CD14-positive monocyte (primary cell): ENCODE measurements around the gene DYNC1I1. TPM values are rescaled to one million over a fixed set of nuclear protein-coding genes. Genes with fewer than 3 reads are reported as not detected.

Experiments
- DNase-seq, 3 donors: peaks; one replicate each; pipeline ENCODE4 v3.0.0-alpha.2; 2011 to 2022
- H2AFZ ChIP-seq: 2 replicates; pipeline ENCODE4 v1.6.0; 2012; ENCODE audit warnings: mild to moderate bottlenecking, low read depth, low read length, inconsistent platforms; ENCODE audit not compliant: insufficient read depth, poor library complexity, severe bottlenecking
- H3K27ac ChIP-seq, 2 donors: 1 replicate in 1 of 2; 2 replicates in 1 of 2; pipeline ENCODE4 v1.5.1; 2012 to 2013; ENCODE audit warnings: low read length in 2 of 2, control low read depth in 1 of 2, inconsistent platforms in 1 of 2, low read depth in 1 of 2, mild to moderate bottlenecking in 1 of 2
- H3K27me3 ChIP-seq, 2 donors: one replicate each; pipeline versions ENCODE4 v1.6.0 to v1.6.1; 2011 to 2013; ENCODE audit warnings: low read length in 2 of 2; ENCODE audit not compliant: control insufficient read depth in 2 of 2, insufficient read depth in 2 of 2
- H3K36me3 ChIP-seq, 2 donors: replicated peaks in 1 of 2; 1 replicate in 1 of 2; 2 replicates in 1 of 2; pipeline versions ENCODE4 v1.5.1 to v1.6.1; 2012 to 2013; ENCODE audit warnings: low read length in 2 of 2, control low read depth in 1 of 2, inconsistent platforms in 1 of 2, mild to moderate bottlenecking in 1 of 2; ENCODE audit not compliant: insufficient read depth in 2 of 2, control insufficient read depth in 1 of 2
- H3K4me1 ChIP-seq, 2 donors: 1 replicate in 1 of 2; 2 replicates in 1 of 2; pipeline versions ENCODE4 v1.5.1 to v1.6.1; 2012 to 2013; ENCODE audit warnings: low read length in 2 of 2, control low read depth in 1 of 2, inconsistent platforms in 1 of 2, mild to moderate bottlenecking in 1 of 2, moderate library complexity in 1 of 2; ENCODE audit not compliant: insufficient read depth in 2 of 2, control insufficient read depth in 1 of 2
- H3K4me2 ChIP-seq: replicated peaks from 2 replicates; pipeline ENCODE3; 2012; ENCODE audit warnings: low read length, moderate library complexity, mild to moderate bottlenecking; ENCODE audit not compliant: poor library complexity, severe bottlenecking; ENCODE audit errors: extremely low read depth
- H3K4me3 ChIP-seq, 3 experiments: fragments of 200-600 bp in 1 of 3; sonication (generic) in 1 of 3; replicated peaks in 1 of 3; 1 replicate in 2 of 3; 2 replicates in 1 of 3; pipeline ENCODE4 v1.5.1; 2011 to 2013; ENCODE audit warnings: low read length in 3 of 3, mild to moderate bottlenecking in 3 of 3, control low read depth in 2 of 3, low read depth in 2 of 3, inconsistent platforms in 1 of 3, moderate library complexity in 1 of 3
- H3K79me2 ChIP-seq: 2 replicates; pipeline ENCODE4 v1.6.0; 2012; ENCODE audit warnings: mild to moderate bottlenecking, control low read depth, inconsistent platforms, low read length, moderate library complexity; ENCODE audit not compliant: insufficient read depth
- H3K9ac ChIP-seq: 2 replicates; pipeline ENCODE4 v1.6.0; 2017; ENCODE audit warnings: low read length, mild to moderate bottlenecking; ENCODE audit not compliant: insufficient read depth, poor library complexity, severe bottlenecking
- H3K9me3 ChIP-seq, 2 donors: replicated peaks in 1 of 2; 1 replicate in 1 of 2; 2 replicates in 1 of 2; pipeline versions ENCODE4 v1.5.1 to v1.6.1; 2012 to 2013; ENCODE audit warnings: low read length in 2 of 2, control low read depth in 1 of 2; ENCODE audit not compliant: control insufficient read depth in 1 of 2, insufficient read depth in 1 of 2
- H4K20me1 ChIP-seq: 2 replicates; pipeline ENCODE4 v1.6.0; 2012; ENCODE audit warnings: mild to moderate bottlenecking, low read length, control low read depth, moderate library complexity; ENCODE audit not compliant: insufficient read depth
- H3K27ac Mint-ChIP-seq, 7 donors: one replicate each; pipeline ENCODE4 v1.8.0; 2020; ENCODE audit warnings: mild to moderate bottlenecking in 7 of 7, mixed read lengths in 7 of 7, moderate library complexity in 6 of 7, inconsistent platforms in 2 of 7
- H3K27me3 Mint-ChIP-seq, 3 donors: one replicate each; pipeline ENCODE4 v1.8.0; 2021 to 2022; ENCODE audit warnings: low read depth in 3 of 3, mild to moderate bottlenecking in 3 of 3, mixed read lengths in 3 of 3, moderate library complexity in 3 of 3, inconsistent platforms in 1 of 3
- H3K36me3 Mint-ChIP-seq, 2 donors: one replicate each; pipeline ENCODE4 v1.8.0; 2020; ENCODE audit warnings: mixed read lengths in 2 of 2, inconsistent platforms in 1 of 2, mild to moderate bottlenecking in 1 of 2
- H3K4me1 Mint-ChIP-seq: one replicate; pipeline ENCODE4 v1.8.0; 2020; ENCODE audit warnings: mild to moderate bottlenecking, mixed read lengths
- H3K4me3 Mint-ChIP-seq, 2 donors: one replicate each; pipeline ENCODE4 v1.8.0; 2020; ENCODE audit warnings: mild to moderate bottlenecking in 2 of 2, mixed read lengths in 2 of 2, moderate library complexity in 1 of 2
- H3K9me3 Mint-ChIP-seq, 7 donors: one replicate each; pipeline ENCODE4 v1.8.0; 2020 to 2022; ENCODE audit warnings: mixed read lengths in 7 of 7, mild to moderate bottlenecking in 6 of 7, moderate library complexity in 6 of 7, inconsistent platforms in 2 of 7
- WGBS: methylation state at CpG from one replicate; pipeline ENCODE4 v1.1.5; 2013; ENCODE audit warnings: missing lambda C conversion rate; ENCODE audit not compliant: insufficient coverage; 5-methylcytosine and 5-hydroxymethylcytosine counted together
- intact Hi-C, 2 donors: fragments of 100-400 bp; cut with micrococcal nuclease; formaldehyde crosslinking; loops; one replicate each; pipeline versions ENCODE4 v1.15.0 to v1.15.1; 2023
- polyA plus RNA-seq, 3 donors: library from polyadenylated mRNA; depleted of rRNA in 1 of 3; unstranded in 2 of 3; stranded (reverse) in 1 of 3; fragments of 300-500 nt in 2 of 3; fragments of >200 nt in 1 of 3; fragmentation: Illumina TruSeq in 2 of 3; gene quantifications; 1 replicate in 2 of 3; 2 replicates in 1 of 3; pipeline ENCODE4 v1.2.3, GENCODE V29; 2012 to 2021
- TF ChIP-seq, protein P1 (sequence below): fragments of 200-600 bp; IDR thresholded peaks from one replicate; pipeline ENCODE4 v1.8.0; 2022; ENCODE audit warnings: antibody characterized with exemption, mild to moderate bottlenecking

Gene DYNC1I1
- polyA plus RNA-seq, 3 donors, result not detected

DNA sequence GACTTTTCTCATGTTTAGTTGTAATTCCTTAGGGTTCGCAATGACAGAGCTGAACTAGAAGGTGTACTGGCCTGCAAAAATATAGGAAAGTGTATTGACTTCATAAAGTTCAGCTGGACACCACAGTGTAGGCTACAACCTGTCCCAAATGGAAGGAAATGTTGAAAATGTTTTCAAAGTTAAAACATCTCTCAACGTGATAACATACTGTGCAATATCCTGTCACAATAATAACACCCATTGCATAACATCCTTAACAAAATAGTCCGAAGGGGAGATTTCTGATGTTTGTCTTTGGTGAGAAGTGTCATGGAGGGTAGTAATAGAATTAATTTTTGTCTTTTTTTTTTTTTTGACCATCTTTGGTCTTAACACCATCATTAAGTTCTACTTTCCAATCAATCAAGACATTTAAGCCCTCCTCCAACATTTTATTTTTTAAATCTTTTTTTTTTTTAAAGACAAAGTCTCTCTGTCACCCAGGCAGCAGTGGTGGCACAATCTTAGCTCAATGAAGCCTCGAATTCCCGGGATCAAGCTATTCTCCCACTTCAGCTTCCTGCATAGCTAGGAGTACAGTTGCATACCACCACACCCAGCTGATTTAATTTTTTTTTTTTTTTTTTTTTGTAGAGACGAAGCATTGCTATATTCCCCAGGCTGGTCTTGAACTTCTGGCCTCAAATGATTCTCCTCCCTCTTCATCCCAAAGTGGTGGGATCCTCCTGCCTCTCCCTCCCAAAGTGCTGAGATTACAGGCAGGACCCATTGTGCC, 45.7 kb downstream of the DYNC1I1 start:
- H3K4me1 Mint-ChIP-seq, result peaks cover 8% of the 10 kb centered on the region

DNA sequence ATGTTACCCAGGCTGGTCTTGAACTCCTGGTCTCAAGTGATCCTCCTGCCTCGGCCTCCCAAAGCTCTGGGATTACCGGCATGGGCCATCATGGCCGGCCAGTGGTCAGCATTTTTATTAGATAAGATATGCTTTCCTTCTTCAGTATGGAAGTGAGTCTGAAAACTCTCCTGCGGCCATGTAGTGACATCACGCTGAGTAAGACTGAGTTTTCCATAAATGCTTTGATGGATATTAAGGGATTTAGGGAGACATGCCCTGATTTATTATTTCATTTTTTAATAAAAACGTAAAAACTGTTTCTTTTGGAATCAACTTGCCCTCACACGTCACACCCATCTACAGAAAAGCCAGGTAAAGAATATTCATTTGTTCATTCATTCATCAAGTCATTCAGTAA, 48.4 kb downstream of the DYNC1I1 start:
- WGBS, result no CpG with 5 or more reads among the region's 7 CpGs
- no peak for DNase-seq
- no peaks in the 10 kb centered on the region for H3K36me3 ChIP-seq
- H2AFZ ChIP-seq, result no peak overlapping the region
- H3K4me2 ChIP-seq, result no peak overlapping the region
- TF ChIP-seq, protein P1, sequence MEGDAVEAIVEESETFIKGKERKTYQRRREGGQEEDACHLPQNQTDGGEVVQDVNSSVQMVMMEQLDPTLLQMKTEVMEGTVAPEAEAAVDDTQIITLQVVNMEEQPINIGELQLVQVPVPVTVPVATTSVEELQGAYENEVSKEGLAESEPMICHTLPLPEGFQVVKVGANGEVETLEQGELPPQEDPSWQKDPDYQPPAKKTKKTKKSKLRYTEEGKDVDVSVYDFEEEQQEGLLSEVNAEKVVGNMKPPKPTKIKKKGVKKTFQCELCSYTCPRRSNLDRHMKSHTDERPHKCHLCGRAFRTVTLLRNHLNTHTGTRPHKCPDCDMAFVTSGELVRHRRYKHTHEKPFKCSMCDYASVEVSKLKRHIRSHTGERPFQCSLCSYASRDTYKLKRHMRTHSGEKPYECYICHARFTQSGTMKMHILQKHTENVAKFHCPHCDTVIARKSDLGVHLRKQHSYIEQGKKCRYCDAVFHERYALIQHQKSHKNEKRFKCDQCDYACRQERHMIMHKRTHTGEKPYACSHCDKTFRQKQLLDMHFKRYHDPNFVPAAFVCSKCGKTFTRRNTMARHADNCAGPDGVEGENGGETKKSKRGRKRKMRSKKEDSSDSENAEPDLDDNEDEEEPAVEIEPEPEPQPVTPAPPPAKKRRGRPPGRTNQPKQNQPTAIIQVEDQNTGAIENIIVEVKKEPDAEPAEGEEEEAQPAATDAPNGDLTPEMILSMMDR, result no peak
- Mint-ChIP-seq H3K9me3 (peaks cover 0 to 3% (median 0%) of the 10 kb centered on the region in 7 donors), H3K36me3 (no peaks in the 10 kb centered on the region), H3K27ac (no peak overlapping the region), H3K4me1 (peaks cover 8% of the 10 kb centered on the region), H3K4me3 (no peak overlapping the region), H3K27me3 (peaks cover 0 to 3% (median 0%) of the 10 kb centered on the region in 3 donors)
- H3K4me1 ChIP-seq, result peaks cover 0 to 8% of the 10 kb centered on the region in 2 donors
- no peaks in the 10 kb centered on the region for H3K79me2 ChIP-seq
- intact Hi-C loops, result no loop called here
- no peaks in the 10 kb centered on the region for H3K27me3 ChIP-seq
- no peak overlapping the region for H3K27ac ChIP-seq
- no peak overlapping the region for H3K4me3 ChIP-seq
- no peaks in the 10 kb centered on the region for H3K9me3 ChIP-seq
- H3K9ac ChIP-seq, result no peak overlapping the region
- no peaks in the 10 kb centered on the region for H4K20me1 ChIP-seq

More for the DNA sequence above, 45.7 kb downstream of the DYNC1I1 start:
- no peak overlapping the region for H2AFZ ChIP-seq
- Mint-ChIP-seq H3K4me3 (no peak overlapping the region), H3K36me3 (no peaks in the 10 kb centered on the region), H3K9me3 (peaks cover 0 to 4% (median 0%) of the 10 kb centered on the region in 7 donors), H3K27ac (no peak overlapping the region), H3K27me3 (peaks cover 0 to 3% (median 2%) of the 10 kb centered on the region in 3 donors)
- H3K4me3 ChIP-seq, result no peak overlapping the region
- H3K4me1 ChIP-seq, result peaks cover 0 to 8% of the 10 kb centered on the region in 2 donors
- no peaks in the 10 kb centered on the region for H4K20me1 ChIP-seq
- no peaks in the 10 kb centered on the region for H3K27me3 ChIP-seq
- WGBS, result 100% methylated on average over 1 of the region's 6 CpGs
- no peak for DNase-seq
- no peak overlapping the region for H3K4me2 ChIP-seq
- no peaks in the 10 kb centered on the region for H3K9me3 ChIP-seq
- intact Hi-C loops, result no loop called here
- no peaks in the 10 kb centered on the region for H3K79me2 ChIP-seq
- no peak overlapping the region for H3K9ac ChIP-seq
- no peaks in the 10 kb centered on the region for H3K36me3 ChIP-seq
- no peak overlapping the region for H3K27ac ChIP-seq
- TF ChIP-seq, protein P1, result no peak
